Tibial nerve (tissue), 4 donors: ENCODE results near the gene SIK1. TPM values are rescaled to one million over a fixed set of nuclear protein-coding genes. Genes with fewer than 3 reads are reported as not detected.
A peak's percentile ranks its signal among the peaks of the same experiment; 100 is the strongest.
"Not testable (repeated sequence)": the region's sequence is repeated elsewhere in the genome, so short reads cannot be mapped to it uniquely, and the experiment has no call there.

Experiments
- DNase-seq, 2 donors: peaks; one replicate each; pipeline ENCODE4 v3.0.0-alpha.2; 2019; ENCODE audit warnings: low spot score in 2 of 2
- H3K27ac ChIP-seq, 4 donors: fragments of 200-600 bp; sonication (generic) in 3 of 4; one replicate each; pipeline ENCODE4 v1.5.1; 2017 to 2019; ENCODE audit warnings: mild to moderate bottlenecking in 1 of 4
- H3K27me3 ChIP-seq, 2 donors: fragments of 200-600 bp; sonication (generic) in 1 of 2; one replicate each; pipeline versions ENCODE4 v1.5.1 to v1.6.0; 2017 to 2019
- H3K36me3 ChIP-seq, 3 donors: fragments of 200-600 bp; sonication (generic); one replicate each; pipeline ENCODE4 v1.5.1; 2018 to 2019
- H3K4me1 ChIP-seq, 4 donors: fragments of 200-600 bp; sonication (generic) in 3 of 4; one replicate each; pipeline ENCODE4 v1.5.1; 2017 to 2019
- H3K4me3 ChIP-seq, 4 donors: fragments of 200-600 bp; sonication (generic) in 3 of 4; one replicate each; pipeline ENCODE4 v1.5.1; 2017 to 2019; ENCODE audit warnings: mild to moderate bottlenecking in 1 of 4, moderate library complexity in 1 of 4
- H3K9me3 ChIP-seq, 4 donors: fragments of 200-600 bp; sonication (generic) in 3 of 4; one replicate each; pipeline ENCODE4 v1.5.1; 2017 to 2019
- CTCF ChIP-seq, 5 experiments: fragments of 200-600 bp in 3 of 5; fragments of 450-650 bp in 2 of 5; sonication (generic) in 3 of 5; IDR thresholded peaks; one replicate each; pipeline ENCODE4 v1.5.1; 2016 to 2019; ENCODE audit warnings: antibody characterized with exemption in 5 of 5, mild to moderate bottlenecking in 3 of 5, moderate library complexity in 2 of 5
- WGBS, 2 donors: methylation state at CpG; one replicate each; pipeline ENCODE4 v1.1.5; 2018; 5-methylcytosine and 5-hydroxymethylcytosine counted together
- total RNA-seq, 4 donors: library from RNA; depleted of rRNA; stranded (reverse); fragments of >200 nt; gene quantifications; one replicate each; pipeline ENCODE4 v1.1.0, GENCODE V29; 2016

Gene SIK1
- total RNA-seq, result 10 to 100 TPM; 21.3 to 45.1 (median 31.5) TPM

- not testable (repeated sequence) for DNase-seq, H3K36me3 ChIP-seq, H3K27ac ChIP-seq, H3K4me1 ChIP-seq, H3K4me3 ChIP-seq, H3K9me3 ChIP-seq, H3K27me3 ChIP-seq
- WGBS, 2 donors, result no CpG with 5 or more reads among the region's 120 CpGs
Observed at GRCh38 chr21:43426404-43427241, at the start of gene SIK1. Gene SIK1, minus strand, starts transcription at chr21:43427131. Its CDS starts 953 bp downstream, at chr21:43426178.

GRCh38 chr21:43471597-43472242 is 44.8 kb upstream of the SIK1 start:
- H3K36me3 ChIP-seq, H3K27ac ChIP-seq, H3K9me3 ChIP-seq, H3K4me1 ChIP-seq, H3K27me3 ChIP-seq, DNase-seq, H3K4me3 ChIP-seq: not testable (repeated sequence)
- no CpG with 5 or more reads among the region's 16 CpGs for WGBS, 2 donors

GRCh38 chr21:43469719-43470458 is 43.0 kb upstream of the SIK1 start:
- not testable (repeated sequence) for H3K9me3 ChIP-seq, H3K27me3 ChIP-seq
- no CpG with 5 or more reads among the region's 31 CpGs for WGBS, 2 donors

GRCh38 chr21:43467785-43468184 is 40.9 kb upstream of the SIK1 start:
- Histone ChIP-seq H3K9me3 (no peaks in the 10 kb centered on the region), H3K36me3 (no peaks in the 10 kb centered on the region), H3K27ac (no peak overlapping the region), H3K4me1 (no peaks in the 10 kb centered on the region), H3K27me3 (no peaks in the 10 kb centered on the region), H3K4me3 (no peak overlapping the region)
- TF ChIP-seq CTCF (IDR thresholded peaks at IDR 0.05), result no peak
- DNase-seq, result peak in 1 of 2 donors; percentile 2
- WGBS, 2 donors, result 80 to 89% methylated on average over 1 of the region's 1 CpG

More at GRCh38 chr21:43469719-43470458, 43.0 kb upstream of the SIK1 start:
- DNase-seq, H3K4me1 ChIP-seq, H3K27ac ChIP-seq, H3K36me3 ChIP-seq, H3K4me3 ChIP-seq: not testable (repeated sequence)

GRCh38 chr21:43465159-43465558 is 38.2 kb upstream of the SIK1 start:
- not testable (repeated sequence) for H3K4me1 ChIP-seq, H3K27me3 ChIP-seq, DNase-seq, H3K36me3 ChIP-seq, H3K9me3 ChIP-seq, H3K27ac ChIP-seq, H3K4me3 ChIP-seq
- no CpG with 5 or more reads among the region's 5 CpGs for WGBS, 2 donors

- not testable (repeated sequence) for H3K27ac ChIP-seq, H3K36me3 ChIP-seq, DNase-seq, H3K9me3 ChIP-seq, H3K4me3 ChIP-seq, H3K27me3 ChIP-seq, H3K4me1 ChIP-seq
- WGBS, 2 donors, result no CpG with 5 or more reads among the region's 20 CpGs
Observed at GRCh38 chr21:43463498-43464261, 36.7 kb upstream of the SIK1 start.

- not testable (repeated sequence) for H3K9me3 ChIP-seq, H3K4me1 ChIP-seq, DNase-seq, H3K4me3 ChIP-seq, H3K36me3 ChIP-seq, H3K27ac ChIP-seq, H3K27me3 ChIP-seq
- no CpG with 5 or more reads among the region's 17 CpGs for WGBS, 2 donors
Observed at GRCh38 chr21:43462932-43463331, 36.0 kb upstream of the SIK1 start.

GRCh38 chr21:43460475-43460874 is 33.5 kb upstream of the SIK1 start:
- WGBS, 2 donors, result no CpG with 5 or more reads among the region's 13 CpGs

GRCh38 chr21:43458995-43459394 is 32.1 kb upstream of the SIK1 start:
- not testable (repeated sequence) for H3K4me1 ChIP-seq, DNase-seq, H3K36me3 ChIP-seq, H3K9me3 ChIP-seq, H3K4me3 ChIP-seq, H3K27me3 ChIP-seq, H3K27ac ChIP-seq
- WGBS, 2 donors, result no CpG with 5 or more reads among the region's 12 CpGs

More at GRCh38 chr21:43460475-43460874, 33.5 kb upstream of the SIK1 start:
- DNase-seq, H3K4me3 ChIP-seq, H3K4me1 ChIP-seq, H3K36me3 ChIP-seq, H3K9me3 ChIP-seq, H3K27me3 ChIP-seq, H3K27ac ChIP-seq: not testable (repeated sequence)

GRCh38 chr21:43456616-43457314 is 29.8 kb upstream of the SIK1 start:
- H3K36me3 ChIP-seq, H3K4me1 ChIP-seq, H3K4me3 ChIP-seq, H3K9me3 ChIP-seq, H3K27ac ChIP-seq, H3K27me3 ChIP-seq, DNase-seq: not testable (repeated sequence)
- WGBS, 2 donors, result no CpG with 5 or more reads among the region's 33 CpGs

- not testable (repeated sequence) for DNase-seq, H3K27me3 ChIP-seq, H3K4me3 ChIP-seq, H3K27ac ChIP-seq, H3K9me3 ChIP-seq, H3K36me3 ChIP-seq, H3K4me1 ChIP-seq
- no CpG with 5 or more reads among the region's 12 CpGs for WGBS, 2 donors
Observed at GRCh38 chr21:43455717-43456116, 28.8 kb upstream of the SIK1 start.
